Measurements from ENCODE around the gene TRIM61. TPM values are rescaled to one million over a fixed set of nuclear protein-coding genes. Genes with fewer than 3 reads are reported as not detected.
"Not testable (repeated sequence)": the region's sequence is repeated elsewhere in the genome, so short reads cannot be mapped to it uniquely, and the experiment has no call there.

The TRIM61 gene
- total RNA-seq, 6 experiments from 2014 or later = 0.24 to 0.37 (median 0.35) TPM; not detected in 3

DNA sequence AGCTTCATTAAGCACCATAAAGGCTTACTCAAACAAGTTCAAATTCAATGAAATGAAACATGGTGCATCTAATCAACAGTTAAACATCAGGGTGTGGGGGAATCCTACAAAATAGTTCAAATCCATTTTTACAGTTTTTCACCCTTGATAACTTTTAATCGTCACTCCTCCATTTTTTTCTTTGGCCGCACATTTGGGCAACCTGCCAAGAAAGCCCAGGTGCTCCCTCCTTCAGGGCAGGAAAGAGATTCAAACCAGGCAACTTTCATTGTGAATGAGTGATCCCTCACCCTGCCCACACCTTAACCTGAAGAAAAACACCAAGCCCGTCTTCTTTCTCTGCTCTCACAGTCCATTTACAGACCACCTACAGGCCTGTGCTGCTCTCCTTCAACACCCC lies 24.9 kb downstream of the TRIM61 start:
- Histone ChIP-seq H3K27me3 (no peaks in the 10 kb centered on the region), H3K4me3 (no peak overlapping the region), H3K9me3 (no peaks in the 10 kb centered on the region), H3K27ac (no peak overlapping the region), H3K36me3 (no peaks in the 10 kb centered on the region), H3K4me1 (peaks cover 0 to 8% (median 0%) of the 10 kb centered on the region in 4 donors)
- no peak for TF ChIP-seq POLR2A (IDR thresholded peaks at IDR 0.05)
- TF ChIP-seq, protein P1, sequence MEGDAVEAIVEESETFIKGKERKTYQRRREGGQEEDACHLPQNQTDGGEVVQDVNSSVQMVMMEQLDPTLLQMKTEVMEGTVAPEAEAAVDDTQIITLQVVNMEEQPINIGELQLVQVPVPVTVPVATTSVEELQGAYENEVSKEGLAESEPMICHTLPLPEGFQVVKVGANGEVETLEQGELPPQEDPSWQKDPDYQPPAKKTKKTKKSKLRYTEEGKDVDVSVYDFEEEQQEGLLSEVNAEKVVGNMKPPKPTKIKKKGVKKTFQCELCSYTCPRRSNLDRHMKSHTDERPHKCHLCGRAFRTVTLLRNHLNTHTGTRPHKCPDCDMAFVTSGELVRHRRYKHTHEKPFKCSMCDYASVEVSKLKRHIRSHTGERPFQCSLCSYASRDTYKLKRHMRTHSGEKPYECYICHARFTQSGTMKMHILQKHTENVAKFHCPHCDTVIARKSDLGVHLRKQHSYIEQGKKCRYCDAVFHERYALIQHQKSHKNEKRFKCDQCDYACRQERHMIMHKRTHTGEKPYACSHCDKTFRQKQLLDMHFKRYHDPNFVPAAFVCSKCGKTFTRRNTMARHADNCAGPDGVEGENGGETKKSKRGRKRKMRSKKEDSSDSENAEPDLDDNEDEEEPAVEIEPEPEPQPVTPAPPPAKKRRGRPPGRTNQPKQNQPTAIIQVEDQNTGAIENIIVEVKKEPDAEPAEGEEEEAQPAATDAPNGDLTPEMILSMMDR (IDR thresholded peaks at IDR 0.05) = no peak
- intact Hi-C loops (cut with DNase I) = no loop called here
- no peak for ATAC-seq
- WGBS (ENCODE audit: insufficient coverage, low coverage, low lambda C conversion rate, missing lambda C conversion rate) = 62% methylated on average over 3 of the region's 3 CpGs
- no peak for DNase-seq

DNA sequence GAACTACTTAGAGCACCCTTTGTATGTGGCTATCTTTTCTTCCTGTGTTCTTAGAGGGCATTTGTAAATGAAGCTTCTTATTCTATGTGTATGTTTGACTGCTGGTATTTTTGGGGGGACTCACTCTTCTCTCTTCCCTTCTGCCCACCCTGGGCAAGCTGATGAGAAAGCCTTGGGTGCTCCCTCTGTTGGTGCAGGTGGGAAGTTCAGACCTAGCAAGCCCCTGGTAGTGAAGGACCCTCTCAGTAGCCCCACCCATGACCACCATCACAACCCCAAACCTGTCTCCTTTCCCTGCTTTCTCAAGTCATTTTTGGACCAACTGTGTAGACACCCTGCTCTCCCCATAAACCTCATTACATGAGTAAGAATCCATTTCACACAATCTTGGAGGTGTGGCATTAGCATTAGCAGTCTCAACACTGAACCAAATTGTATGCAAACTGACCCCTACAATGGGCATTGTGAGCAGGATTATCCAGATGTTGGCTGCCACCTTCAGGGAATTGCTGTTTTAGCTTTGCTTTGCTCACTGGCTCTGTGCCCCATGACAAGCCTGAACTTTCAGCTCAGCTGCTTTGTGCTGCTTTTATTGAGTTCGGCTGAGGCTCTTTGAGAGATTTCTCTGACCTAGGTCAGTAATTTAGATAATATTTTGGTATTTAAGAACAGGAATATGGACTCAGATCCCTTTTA lies 27.9 kb downstream of the TRIM61 start:
- TF ChIP-seq, protein P1 (IDR thresholded peaks at IDR 0.05) = no peak
- TF ChIP-seq POLR2A (IDR thresholded peaks at IDR 0.05) = no peak
- H3K9me3 ChIP-seq = no peaks in the 10 kb centered on the region
- H3K27ac ChIP-seq = no peak overlapping the region
- ATAC-seq (no peak), DNase-seq (no peak)
- no peaks in the 10 kb centered on the region for H3K27me3 ChIP-seq
- H3K36me3 ChIP-seq = no peaks in the 10 kb centered on the region
- no peaks in the 10 kb centered on the region for H3K4me1 ChIP-seq
- WGBS (ENCODE audit: insufficient coverage, low coverage, low lambda C conversion rate, missing lambda C conversion rate) = 20% methylated on average over 1 of the region's 1 CpG
- intact Hi-C loops (cut with DNase I) = no loop called here
- H3K4me3 ChIP-seq = no peak overlapping the region

DNA sequence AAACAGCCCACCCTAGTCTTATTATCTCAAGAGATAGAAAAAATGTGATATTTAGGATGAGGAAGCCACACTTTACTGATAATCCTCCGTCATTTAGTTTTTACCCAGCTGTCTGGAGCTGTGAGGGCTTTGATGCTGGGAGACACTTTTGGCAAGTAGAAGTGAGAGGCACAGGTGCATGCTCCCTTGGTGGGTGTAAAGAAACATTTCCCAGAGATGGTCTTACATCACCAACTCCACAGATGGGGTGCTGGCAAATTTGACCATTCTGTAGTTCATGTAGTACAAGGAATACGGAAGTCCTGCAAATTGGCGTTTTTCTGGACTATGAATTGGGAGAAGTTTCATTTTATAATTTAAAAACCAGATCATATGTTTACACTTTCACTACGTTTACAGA lies 28.5 kb downstream of the TRIM61 start:
- Histone ChIP-seq H3K4me3 (no peak overlapping the region), H3K27me3 (no peaks in the 10 kb centered on the region), H3K36me3 (no peaks in the 10 kb centered on the region), H3K9me3 (no peaks in the 10 kb centered on the region), H3K4me1 (no peaks in the 10 kb centered on the region), H3K27ac (no peak overlapping the region)
- DNase-seq = no peak
- 58% methylated on average over 4 of the region's 4 CpGs for WGBS (ENCODE audit: insufficient coverage, low coverage, low lambda C conversion rate, missing lambda C conversion rate)
- TF ChIP-seq, protein P1 (IDR thresholded peaks at IDR 0.05) = no peak
- TF ChIP-seq POLR2A (IDR thresholded peaks at IDR 0.05) = no peak
- intact Hi-C loops (cut with DNase I) = no loop called here
- no peak for ATAC-seq

DNA sequence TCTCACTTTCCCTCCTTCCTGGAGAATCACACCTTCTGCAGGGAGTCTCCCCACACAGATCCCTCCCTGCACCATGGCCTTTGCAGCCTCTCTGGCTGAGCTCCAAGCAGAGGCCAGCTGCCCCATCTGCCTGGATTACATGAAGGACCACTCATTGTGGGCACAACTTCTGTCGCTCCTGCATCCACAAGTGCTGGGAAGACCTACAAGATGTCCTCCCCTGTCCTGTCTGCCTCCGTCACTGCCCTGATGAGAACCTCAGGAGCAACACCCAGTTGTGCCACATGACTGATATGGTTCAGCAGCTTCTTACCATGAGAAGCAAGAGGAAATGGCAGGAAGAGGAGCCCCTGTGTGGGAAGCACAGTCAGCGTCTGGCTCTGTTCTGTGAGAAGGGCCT lies 29.5 kb downstream of the TRIM61 start:
- DNase-seq; H3K9me3 ChIP-seq; H3K4me3 ChIP-seq; H3K27me3 ChIP-seq; H3K4me1 ChIP-seq; H3K36me3 ChIP-seq; intact Hi-C loops (cut with DNase I); H3K27ac ChIP-seq: not testable (repeated sequence)
- ATAC-seq = peak in 1 of 4 donors; percentile 26
- WGBS (ENCODE audit: insufficient coverage, low coverage, low lambda C conversion rate, missing lambda C conversion rate) = 56% methylated on average over 3 of the region's 3 CpGs

DNA sequence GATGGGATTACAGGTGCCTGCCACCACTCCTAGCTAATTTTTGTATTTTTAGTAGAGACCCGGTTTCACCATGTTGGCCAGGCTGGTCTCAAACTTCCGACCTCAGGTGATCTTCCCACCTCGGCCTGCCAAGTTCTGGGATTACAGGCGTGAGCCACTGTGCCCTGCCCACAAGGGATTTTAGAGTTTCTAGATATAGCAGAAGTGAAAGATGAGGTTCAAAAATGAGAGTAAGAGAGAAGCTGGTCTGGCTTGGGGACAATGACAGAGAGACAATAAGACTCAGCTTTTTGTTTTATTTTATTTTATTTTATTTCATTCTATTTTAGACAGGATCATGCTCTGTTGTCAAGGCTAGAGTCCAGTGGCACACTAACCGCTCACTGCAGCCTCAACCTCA lies 30.6 kb downstream of the TRIM61 start:
- Histone ChIP-seq H3K4me1 (no peaks in the 10 kb centered on the region), H3K9me3 (no peaks in the 10 kb centered on the region), H3K4me3 (no peak overlapping the region), H3K27ac (no peak overlapping the region), H3K27me3 (no peaks in the 10 kb centered on the region), H3K36me3 (no peaks in the 10 kb centered on the region)
- no peak for DNase-seq
- intact Hi-C loops (cut with DNase I) = no loop called here
- no peak for ATAC-seq
- WGBS (ENCODE audit: insufficient coverage, low coverage, low lambda C conversion rate, missing lambda C conversion rate) = 80% methylated on average over 4 of the region's 5 CpGs
- TF ChIP-seq POLR2A (IDR thresholded peaks at IDR 0.05) = no peak
- TF ChIP-seq, protein P1 (IDR thresholded peaks at IDR 0.05) = no peak
